Mucosa of rectum (tissue), 2 donors: ENCODE measurements around the gene AIDA.
"Not testable (repeated sequence)": the region's sequence is repeated elsewhere in the genome, so short reads cannot be mapped to it uniquely, and the experiment has no call there.

ENCODE experiments used
- H3K27ac ChIP-seq, 2 donors: one replicate each; pipeline ENCODE4 v1.7.0; 2013; ENCODE audit warnings: inconsistent platforms in 2 of 2, low read depth in 2 of 2, low read length in 2 of 2
- H3K27me3 ChIP-seq, 2 donors: one replicate each; pipeline ENCODE4 v1.7.0; 2013; ENCODE audit warnings: low read length in 2 of 2; ENCODE audit not compliant: control insufficient read depth in 2 of 2, insufficient read depth in 2 of 2
- H3K36me3 ChIP-seq, 2 donors: one replicate each; pipeline ENCODE4 v1.7.0; 2013; ENCODE audit warnings: low read length in 2 of 2; ENCODE audit not compliant: control insufficient read depth in 2 of 2, insufficient read depth in 2 of 2
- H3K4me1 ChIP-seq, 2 donors: one replicate each; pipeline ENCODE4 v1.7.0; 2013; ENCODE audit warnings: low read length in 2 of 2, mild to moderate bottlenecking in 1 of 2; ENCODE audit not compliant: control insufficient read depth in 2 of 2, insufficient read depth in 2 of 2
- H3K4me3 ChIP-seq, 2 donors: one replicate each; pipeline ENCODE4 v1.7.0; 2013; ENCODE audit warnings: low read length in 2 of 2
- H3K9ac ChIP-seq, 2 donors: one replicate each; pipeline ENCODE4 v1.7.0; 2013; ENCODE audit warnings: low read length in 2 of 2, low read depth in 1 of 2, mild to moderate bottlenecking in 1 of 2
- H3K9me3 ChIP-seq, 2 donors: one replicate each; pipeline ENCODE4 v1.7.0; 2013; ENCODE audit warnings: low read length in 2 of 2; ENCODE audit not compliant: control insufficient read depth in 2 of 2
- donor health status: healthy.
- donor health status: Normal muscosa, but diverticular disease.

AIDA gene

DNA sequence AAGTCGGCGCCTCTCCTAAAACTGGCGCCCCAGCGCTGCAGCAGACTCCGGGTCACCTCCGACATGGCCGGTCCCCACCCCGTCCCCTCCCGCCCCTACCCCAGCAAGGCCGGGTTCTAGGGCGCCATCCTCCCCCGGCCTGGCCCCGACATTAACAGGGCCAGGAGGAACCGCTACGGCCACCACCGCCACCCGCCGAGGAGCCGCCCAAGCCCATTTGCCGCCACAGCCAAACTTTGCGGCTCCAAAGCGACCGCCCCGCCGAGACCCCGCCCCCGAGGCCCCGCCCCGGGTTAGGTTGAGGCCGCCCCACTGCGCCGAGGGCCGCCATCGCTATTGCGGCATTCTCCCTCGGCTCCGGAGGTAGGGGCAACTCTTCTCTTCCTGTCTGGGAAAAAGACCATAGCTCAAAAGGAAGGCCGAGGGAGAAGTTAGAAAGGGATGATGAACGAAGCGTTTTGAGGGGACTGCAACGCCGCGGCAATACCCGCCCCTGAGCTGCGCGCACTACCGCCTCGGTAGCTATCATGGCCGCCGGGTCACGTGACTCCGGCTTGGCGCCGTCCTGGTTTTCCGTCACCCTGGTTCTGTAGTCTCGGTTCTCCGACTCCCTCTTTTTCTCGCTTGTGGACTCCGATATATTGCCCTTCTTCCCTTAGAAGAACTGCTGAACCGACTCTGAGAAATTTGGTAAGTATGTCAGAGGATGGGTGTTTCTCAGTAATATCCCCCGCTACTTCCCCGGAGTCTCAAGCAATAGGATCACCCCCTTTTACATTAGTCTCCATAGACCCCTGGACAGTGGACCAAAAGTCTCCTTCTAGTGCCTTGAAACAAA, at the start of gene AIDA, which contains the start of gene BROX:
AIDA (minus strand) TSS at position 239 of the 838 bp plus-strand sequence; CDS start at position 65, 174 bp downstream.
BROX (plus strand) TSS at position 312 of the 838 bp plus-strand sequence. CDS start 3,136 bp downstream, outside the sequence.
- Histone ChIP-seq H3K36me3 (peaks cover 0 to 13% of the 10 kb centered on the region in 2 donors), H3K9me3 (no peaks in the 10 kb centered on the region), H3K4me3 (peak within 1 kb of the TSS; percentile 98 to 99), H3K4me1 (peaks cover 6 to 8% of the 10 kb centered on the region in 2 donors), H3K9ac (peak within 1 kb of the TSS; percentile 94 to 97), H3K27ac (peak within 1 kb of the TSS; percentile 98), H3K27me3 (no peaks in the 10 kb centered on the region)

DNA sequence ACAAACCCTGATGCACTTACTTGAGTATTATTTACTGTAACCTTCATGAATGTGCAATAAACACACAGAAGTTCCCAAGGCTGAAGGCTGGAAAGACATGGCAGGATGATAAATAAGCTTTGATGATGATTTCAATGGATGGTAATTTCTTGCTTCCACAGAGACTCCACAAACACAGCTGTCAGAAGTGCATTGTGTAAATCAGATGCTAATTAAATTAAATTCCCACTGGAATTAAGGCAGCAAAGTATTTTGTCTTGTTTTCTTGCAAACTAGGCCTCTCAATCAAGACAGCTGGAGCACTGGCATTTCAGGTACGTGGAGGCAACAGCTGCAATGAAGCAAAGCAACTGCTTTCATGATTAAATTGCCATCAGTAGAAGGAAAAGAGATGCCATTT, 48.8 kb upstream of the AIDA start:
- Histone ChIP-seq H3K4me3 (no peak overlapping the region), H3K9ac (no peak overlapping the region), H3K9me3 (no peaks in the 10 kb centered on the region), H3K27ac (no peak overlapping the region), H3K4me1 (no peaks in the 10 kb centered on the region), H3K36me3 (no peaks in the 10 kb centered on the region), H3K27me3 (no peaks in the 10 kb centered on the region)

- Histone ChIP-seq H3K36me3 (no peaks in the 10 kb centered on the region), H3K9ac (no peak overlapping the region), H3K27me3 (no peaks in the 10 kb centered on the region), H3K4me3 (no peak overlapping the region), H3K9me3 (no peaks in the 10 kb centered on the region), H3K27ac (no peak overlapping the region), H3K4me1 (no peaks in the 10 kb centered on the region)
Measured at GRCh38 chr1:222759451-222760035, 47.3 kb upstream of the AIDA start.

GRCh38 chr1:222757646-222758268, 45.5 kb upstream of the AIDA start:
- Histone ChIP-seq H3K36me3 (no peaks in the 10 kb centered on the region), H3K4me1 (no peaks in the 10 kb centered on the region), H3K9me3 (no peaks in the 10 kb centered on the region), H3K4me3 (no peak overlapping the region), H3K9ac (no peak overlapping the region), H3K27ac (peak overlapping the region in 1 of 2 donors; percentile 29), H3K27me3 (peaks cover 0 to 3% of the 10 kb centered on the region in 2 donors)

DNA sequence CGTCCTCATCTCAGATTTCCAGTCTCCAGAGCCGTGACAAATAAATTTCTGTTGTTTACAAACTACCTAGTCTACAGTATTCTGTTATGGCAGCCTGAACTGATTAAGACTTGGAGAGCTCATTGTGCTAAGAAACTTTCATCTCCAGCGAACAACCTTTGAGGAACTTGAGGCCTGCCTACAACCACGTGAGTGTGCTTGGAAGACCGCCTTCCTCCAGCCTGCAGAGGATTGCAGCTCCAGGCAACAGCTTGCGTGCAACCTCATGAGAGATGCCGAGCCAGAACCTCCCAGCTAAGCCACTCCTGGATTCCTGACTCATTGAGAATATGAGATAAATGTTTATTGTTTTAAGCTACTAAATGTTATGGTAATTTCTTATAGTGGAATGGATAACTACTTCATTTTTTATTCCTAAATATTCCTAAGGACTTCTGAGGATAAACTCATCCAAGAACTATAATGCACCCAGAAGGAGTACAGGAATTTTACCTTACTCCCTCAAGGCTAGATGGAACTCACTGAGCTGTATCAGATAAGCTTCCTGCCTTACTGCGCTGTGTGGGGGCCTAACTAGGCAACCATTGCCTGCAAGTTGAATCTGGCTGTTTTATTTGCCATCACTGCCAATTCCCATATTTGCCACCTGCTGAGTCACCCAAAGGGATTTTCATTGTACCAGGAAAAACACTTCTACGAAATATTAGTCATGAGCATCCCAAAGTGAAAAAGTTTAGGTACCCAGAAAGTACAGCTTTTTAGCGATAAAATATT, 42.3 kb upstream of the AIDA start:
- Histone ChIP-seq H3K27ac (no peak overlapping the region), H3K27me3 (peaks cover 0 to 3% of the 10 kb centered on the region in 2 donors), H3K9me3 (no peaks in the 10 kb centered on the region), H3K9ac (no peak overlapping the region), H3K4me1 (no peaks in the 10 kb centered on the region), H3K4me3 (no peak overlapping the region), H3K36me3 (no peaks in the 10 kb centered on the region)

- Histone ChIP-seq H3K4me1 (no peaks in the 10 kb centered on the region), H3K9ac (no peak overlapping the region), H3K9me3 (no peaks in the 10 kb centered on the region), H3K4me3 (no peak overlapping the region), H3K36me3 (no peaks in the 10 kb centered on the region), H3K27me3 (peaks cover 0 to 3% of the 10 kb centered on the region in 2 donors), H3K27ac (no peak overlapping the region)
Measured at GRCh38 chr1:222751255-222751654, 39.0 kb upstream of the AIDA start.

DNA sequence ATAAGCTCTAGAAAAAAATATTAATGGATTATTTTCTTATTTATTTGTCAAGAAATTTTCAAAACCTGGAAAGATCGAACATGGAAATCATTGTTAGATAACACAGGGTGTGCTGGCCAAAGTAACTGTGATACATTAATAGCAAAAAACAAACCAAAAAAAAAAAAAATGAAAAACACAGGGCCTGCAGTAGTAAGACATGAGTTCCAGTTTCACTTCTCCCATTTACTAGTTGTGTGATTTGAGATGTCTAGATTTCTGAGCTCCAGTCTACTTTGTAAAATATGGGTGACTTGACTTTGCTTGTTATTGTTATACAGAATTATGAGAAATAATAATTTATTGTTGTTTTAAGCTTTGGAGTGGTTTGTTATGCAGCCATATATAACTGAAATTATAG, 38.4 kb upstream of the AIDA start:
- no peaks in the 10 kb centered on the region for H3K9me3 ChIP-seq
- H3K4me1 ChIP-seq, result no peaks in the 10 kb centered on the region
- H3K27ac ChIP-seq, result no peak overlapping the region
- H3K27me3 ChIP-seq, result peaks cover 0 to 3% of the 10 kb centered on the region in 2 donors
- no peak overlapping the region for H3K4me3 ChIP-seq
- H3K36me3 ChIP-seq, result no peaks in the 10 kb centered on the region
- H3K9ac ChIP-seq, result no peak overlapping the region

DNA sequence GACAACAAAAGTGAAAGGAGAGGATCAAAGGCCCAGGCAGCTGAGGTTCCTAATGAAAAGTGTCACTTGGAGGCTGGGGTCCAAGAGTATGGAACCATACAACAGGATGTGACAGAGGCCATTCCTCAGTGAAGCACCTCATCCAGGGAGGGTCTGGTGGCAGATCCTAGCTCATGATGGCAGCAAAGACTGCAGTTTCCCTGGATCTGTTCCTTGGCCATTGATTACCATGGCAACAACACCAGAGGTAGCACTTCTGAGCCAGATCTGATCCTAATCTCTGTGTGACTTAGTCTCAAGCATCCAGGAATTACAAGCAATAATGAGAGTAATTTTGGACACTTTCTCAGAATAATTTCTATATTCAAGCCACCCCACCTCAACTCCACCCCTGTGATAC, 37.6 kb upstream of the AIDA start:
- H3K27ac ChIP-seq, result no peak overlapping the region
- no peak overlapping the region for H3K9ac ChIP-seq
- no peaks in the 10 kb centered on the region for H3K36me3 ChIP-seq
- H3K4me1 ChIP-seq, result no peaks in the 10 kb centered on the region
- peaks cover 0 to 3% of the 10 kb centered on the region in 2 donors for H3K27me3 ChIP-seq
- H3K4me3 ChIP-seq, result no peak overlapping the region
- H3K9me3 ChIP-seq, result no peaks in the 10 kb centered on the region

DNA sequence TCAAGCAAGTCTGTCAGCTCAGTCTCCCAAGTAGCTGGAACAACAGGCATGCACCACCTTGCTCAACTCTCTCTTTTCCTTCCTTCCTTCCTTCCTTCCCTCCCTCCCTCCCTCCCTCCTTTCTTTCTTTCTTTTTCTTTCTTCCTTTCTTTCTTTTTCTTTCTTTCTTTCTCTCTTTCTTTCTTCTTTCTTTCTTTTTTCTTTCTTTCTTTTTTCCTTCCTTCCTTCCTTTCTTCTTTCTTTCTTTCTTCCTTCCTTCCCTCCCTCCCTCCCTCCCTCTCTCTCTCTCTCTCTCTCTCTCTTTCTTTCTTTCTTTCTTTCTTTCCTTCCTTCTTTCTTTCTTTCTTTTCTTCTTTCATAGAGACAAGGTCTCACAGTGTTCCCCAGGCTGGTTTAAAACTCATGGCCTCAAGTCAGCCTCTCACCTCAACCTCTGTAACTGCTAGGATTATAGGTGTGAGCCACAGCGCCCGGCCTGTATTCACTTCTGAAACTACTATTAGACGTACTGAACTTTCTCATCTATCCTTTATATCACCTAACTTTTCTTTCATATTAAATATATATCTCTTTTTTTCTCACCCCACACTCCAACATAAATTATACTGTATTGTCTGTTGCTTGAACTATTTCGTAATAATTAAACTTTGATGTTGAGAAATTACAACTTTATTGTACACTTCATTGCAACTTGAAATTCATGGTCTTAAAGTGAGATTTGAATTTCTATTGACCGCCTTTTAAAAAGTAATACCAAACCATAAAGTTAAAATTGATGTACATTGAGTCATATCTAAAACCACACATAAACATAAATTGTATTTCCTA, 29.6 kb upstream of the AIDA start:
- H3K9me3 ChIP-seq, H3K27ac ChIP-seq, H3K36me3 ChIP-seq, H3K27me3 ChIP-seq, H3K9ac ChIP-seq, H3K4me3 ChIP-seq, H3K4me1 ChIP-seq: not testable (repeated sequence)
